ENCODE data around the gene MKI67. TPM values are rescaled to one million over a fixed set of nuclear protein-coding genes. Genes with fewer than 3 reads are reported as not detected.

MKI67 gene
- total and polyA plus RNA-seq, 2 of the 4 experiments (the other 2 are of a cell fraction) = 13.5 to 36.4 TPM

DNA sequence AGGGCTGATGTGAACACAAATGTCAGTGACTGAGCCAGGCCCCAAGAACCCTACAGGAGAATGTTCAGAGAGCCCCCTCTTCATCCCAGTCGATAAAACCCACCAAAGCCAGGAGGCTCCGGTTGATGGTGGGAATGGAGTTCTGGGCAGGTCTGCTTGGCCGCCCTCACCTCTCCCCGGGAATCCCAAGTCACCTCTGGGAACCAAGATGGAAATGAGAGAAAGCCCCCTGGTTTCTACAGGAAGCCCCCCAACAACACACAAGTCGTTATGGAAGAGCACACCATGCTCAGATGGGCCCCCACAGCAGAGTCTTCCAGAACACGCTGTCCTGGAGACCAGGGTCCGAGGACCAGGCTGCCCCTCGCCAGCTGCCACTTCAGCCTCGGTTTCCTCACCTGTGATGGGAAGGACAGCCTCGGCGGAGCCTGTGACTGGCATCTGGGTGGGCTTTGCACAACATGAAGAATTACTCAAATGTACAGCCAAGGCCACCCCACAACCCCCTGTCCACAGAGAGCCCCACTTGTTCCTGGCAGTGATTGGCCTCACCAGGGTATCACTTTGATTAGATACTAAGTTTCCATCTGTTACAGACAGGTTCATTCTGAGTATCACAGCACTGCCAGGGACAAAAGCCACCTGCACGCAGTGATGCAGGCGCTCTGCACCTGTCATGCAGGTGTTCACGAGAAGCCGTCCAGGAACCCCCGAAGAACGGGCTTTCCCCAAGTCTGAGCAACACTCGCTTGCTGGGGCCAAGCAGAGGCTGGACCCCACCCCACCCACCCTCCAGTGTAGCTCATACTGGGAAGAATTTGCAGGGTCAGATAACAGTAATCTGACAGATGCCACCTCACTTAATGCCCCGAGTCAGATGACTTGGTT is 57.6 kb downstream of the MKI67 start:
- H2BK20ac ChIP-seq (ENCODE audit: low read depth, low read length) = no peak overlapping the region
- H4K91ac ChIP-seq (ENCODE audit: insufficient read depth, low read depth, low read length) = no peak overlapping the region
- no peak overlapping the region for H2BK15ac ChIP-seq (ENCODE audit: low read depth, low read length)
- H3K36me3 ChIP-seq (ENCODE audit: control insufficient read depth, insufficient read depth, low read length) = no peaks in the 10 kb centered on the region
- no peaks in the 10 kb centered on the region for H3K9me3 ChIP-seq (ENCODE audit: control insufficient read depth, insufficient read depth, low read length)
- intact Hi-C loops (cut with micrococcal nuclease) (loop anchor here (1.0 to 2.0 kb wide), 3 partner anchors 33 to 161 kb away; partner anchors contain the start of gene PTPRE), in situ Hi-C loops (cut with MboI; ENCODE audit: low sequenced_read_pairs) (no loop called here), dilution Hi-C loops (cut with HindIII; ENCODE audit: low sequenced_read_pairs, unreplicated experiment) (no loop called here)
- H2AK5ac ChIP-seq (ENCODE audit: low read depth, low read length) = no peak overlapping the region
- H3K79me1 ChIP-seq (ENCODE audit: low read depth in 1 of 2, low read length in 2 of 2) = no peaks in the 10 kb centered on the region
- TF ChIP-seq MXI1 (IDR thresholded peaks at IDR 0.05; ENCODE audit: borderline replicate concordance, low read depth, low read length) (no peak), CHD1 (IDR thresholded peaks at IDR 0.05; ENCODE audit: low read depth, low read length) (no peak), CEBPB (IDR thresholded peaks at IDR 0.05; ENCODE audit: low read depth, low read length) (no peak), POLR2A (IDR thresholded peaks at IDR 0.05; ENCODE audit: low read depth, low read length) (no peak), NFE2L2 (IDR thresholded peaks at IDR 0.05; ENCODE audit: low read depth, low read length) (no peak), FOS (IDR thresholded peaks at IDR 0.05; ENCODE audit: low read depth, low read length) (no peak), MAFK (IDR thresholded peaks at IDR 0.05; ENCODE audit: low read depth, low read length) (no peak), RCOR1 (IDR thresholded peaks at IDR 0.05; ENCODE audit: insufficient replicate concordance, low read length) (no peak), MAZ (IDR thresholded peaks at IDR 0.05; ENCODE audit: borderline replicate concordance, low read depth, low read length) (no peak)
- TF ChIP-seq, protein P1, sequence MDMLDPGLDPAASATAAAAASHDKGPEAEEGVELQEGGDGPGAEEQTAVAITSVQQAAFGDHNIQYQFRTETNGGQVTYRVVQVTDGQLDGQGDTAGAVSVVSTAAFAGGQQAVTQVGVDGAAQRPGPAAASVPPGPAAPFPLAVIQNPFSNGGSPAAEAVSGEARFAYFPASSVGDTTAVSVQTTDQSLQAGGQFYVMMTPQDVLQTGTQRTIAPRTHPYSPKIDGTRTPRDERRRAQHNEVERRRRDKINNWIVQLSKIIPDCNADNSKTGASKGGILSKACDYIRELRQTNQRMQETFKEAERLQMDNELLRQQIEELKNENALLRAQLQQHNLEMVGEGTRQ (IDR thresholded peaks at IDR 0.05; ENCODE audit: low read depth, low read length) = no peak
- TF ChIP-seq, protein P2, sequence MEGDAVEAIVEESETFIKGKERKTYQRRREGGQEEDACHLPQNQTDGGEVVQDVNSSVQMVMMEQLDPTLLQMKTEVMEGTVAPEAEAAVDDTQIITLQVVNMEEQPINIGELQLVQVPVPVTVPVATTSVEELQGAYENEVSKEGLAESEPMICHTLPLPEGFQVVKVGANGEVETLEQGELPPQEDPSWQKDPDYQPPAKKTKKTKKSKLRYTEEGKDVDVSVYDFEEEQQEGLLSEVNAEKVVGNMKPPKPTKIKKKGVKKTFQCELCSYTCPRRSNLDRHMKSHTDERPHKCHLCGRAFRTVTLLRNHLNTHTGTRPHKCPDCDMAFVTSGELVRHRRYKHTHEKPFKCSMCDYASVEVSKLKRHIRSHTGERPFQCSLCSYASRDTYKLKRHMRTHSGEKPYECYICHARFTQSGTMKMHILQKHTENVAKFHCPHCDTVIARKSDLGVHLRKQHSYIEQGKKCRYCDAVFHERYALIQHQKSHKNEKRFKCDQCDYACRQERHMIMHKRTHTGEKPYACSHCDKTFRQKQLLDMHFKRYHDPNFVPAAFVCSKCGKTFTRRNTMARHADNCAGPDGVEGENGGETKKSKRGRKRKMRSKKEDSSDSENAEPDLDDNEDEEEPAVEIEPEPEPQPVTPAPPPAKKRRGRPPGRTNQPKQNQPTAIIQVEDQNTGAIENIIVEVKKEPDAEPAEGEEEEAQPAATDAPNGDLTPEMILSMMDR (conservative IDR thresholded peaks at IDR 0.05; ENCODE audit: low read depth, low read length) = no peak
- ChIA-PET POLR2A (ENCODE audit: unreplicated experiment) (no interaction called here), CTCF (interaction anchor here (0.6 to 1.6 kb wide), 11 partner anchors 10 to 1245 kb away, joined by 3 to 17 read pairs (median 4); no protein-coding TSS in a partner anchor)
- no peak overlapping the region for H3K56ac ChIP-seq (ENCODE audit: extremely low read depth, insufficient read depth, low read length)
- no peak overlapping the region for H3K4me2 ChIP-seq (ENCODE audit: low read depth, low read length)
- ATAC-seq (ENCODE audit: low read depth) (no peak), DNase-seq (no peak)
- H3K4me1 ChIP-seq (ENCODE audit: control insufficient read depth, insufficient read depth, low read length) = peaks cover 6% of the 10 kb centered on the region
- no peak overlapping the region for H3K4me3 ChIP-seq (ENCODE audit: insufficient read depth, low read depth, low read length)
- H4K5ac ChIP-seq (ENCODE audit: low read depth, low read length) = no peak overlapping the region
- H3K9me1 ChIP-seq (ENCODE audit: insufficient read depth, low read length) = no peaks in the 10 kb centered on the region
- no peak overlapping the region for H2BK5ac ChIP-seq (ENCODE audit: low read depth, low read length, poor library complexity, severe bottlenecking)
- no peak overlapping the region for H3K23ac ChIP-seq (ENCODE audit: low read depth, low read length)
- WGBS, 2 experiments (ENCODE audit: extremely low coverage in 2 of 2, insufficient read length in 1 of 2) = 74% methylated on average over 6 of the region's 19 CpGs; no CpG with 5 or more reads in 1 of the 2 experiments
- H4K20me1 ChIP-seq (ENCODE audit: insufficient read depth, low read length) = no peaks in the 10 kb centered on the region
- H2BK120ac ChIP-seq (ENCODE audit: low read depth, low read length) = no peak overlapping the region
- no peak overlapping the region for H3K18ac ChIP-seq (ENCODE audit: low read depth, low read length)
- H3K27ac ChIP-seq (ENCODE audit: insufficient read depth, low read length) = no peak overlapping the region
- no TSS peak for BruUV-seq (replicated peaks)
- no peak overlapping the region for H2AK9ac ChIP-seq (replicated peaks; ENCODE audit: low read depth, low read length, poor library complexity)
- H4K8ac ChIP-seq (ENCODE audit: low read depth in 2 of 2, low read length in 2 of 2) = no peak overlapping the region
- no peak overlapping the region for H3K14ac ChIP-seq (replicated peaks; ENCODE audit: low read depth, low read length)
- H3K4ac ChIP-seq (ENCODE audit: low read depth, low read length) = no peak overlapping the region
- H3K27me3 ChIP-seq (ENCODE audit: control insufficient read depth, insufficient read depth, low read length) = no peaks in the 10 kb centered on the region; the same call in 1 of the 2 replicates
- peak overlapping the region; percentile 37 for H2AFZ ChIP-seq (replicated peaks; ENCODE audit: low read length, poor library complexity)
- H3K9ac ChIP-seq (ENCODE audit: low read depth, low read length) = no peak overlapping the region
